ENCODE data around the gene OCRL. TPM values are rescaled to one million over a fixed set of nuclear protein-coding genes. Genes with fewer than 3 reads are reported as not detected.

Gene OCRL
- total and polyA plus RNA-seq, 3 donors from 2014 or later = 67.9 to 94.1 (median 88.2) TPM

DNA sequence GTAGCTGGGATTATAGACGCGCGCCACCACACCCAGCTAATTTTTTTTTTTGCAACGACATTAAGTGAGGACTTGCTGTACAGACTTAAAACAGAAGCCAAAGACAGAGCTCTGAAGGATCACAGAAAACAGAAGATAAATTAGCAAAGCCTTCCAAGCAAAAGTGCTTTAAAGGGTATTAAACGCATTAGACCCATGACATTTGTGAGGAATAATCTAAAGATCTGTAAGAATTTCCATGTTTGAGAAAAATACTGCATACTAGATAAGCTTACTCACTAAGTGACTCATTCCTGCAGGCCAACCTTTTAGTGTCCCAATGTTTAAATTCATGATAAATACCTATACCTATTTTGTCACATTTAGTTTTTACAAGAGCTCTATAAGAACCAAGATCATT is 44.2 kb upstream of the OCRL start:
- Histone ChIP-seq H3K4me3 (no peak overlapping the region), H3K27ac (no peak overlapping the region), H3K4me1 (no peaks in the 10 kb centered on the region), H3K36me3 (ENCODE audit: low read depth, missing control alignments) (no peaks in the 10 kb centered on the region), H3K9me3 (no peaks in the 10 kb centered on the region), H3K27me3 (no peaks in the 10 kb centered on the region)
- WGBS, 2 donors = 90 to 93% methylated on average over 5 of the region's 5 CpGs
- no peak for DNase-seq
- no peak for TF ChIP-seq POLR2A (IDR thresholded peaks at IDR 0.05)
- TF ChIP-seq, protein P1, sequence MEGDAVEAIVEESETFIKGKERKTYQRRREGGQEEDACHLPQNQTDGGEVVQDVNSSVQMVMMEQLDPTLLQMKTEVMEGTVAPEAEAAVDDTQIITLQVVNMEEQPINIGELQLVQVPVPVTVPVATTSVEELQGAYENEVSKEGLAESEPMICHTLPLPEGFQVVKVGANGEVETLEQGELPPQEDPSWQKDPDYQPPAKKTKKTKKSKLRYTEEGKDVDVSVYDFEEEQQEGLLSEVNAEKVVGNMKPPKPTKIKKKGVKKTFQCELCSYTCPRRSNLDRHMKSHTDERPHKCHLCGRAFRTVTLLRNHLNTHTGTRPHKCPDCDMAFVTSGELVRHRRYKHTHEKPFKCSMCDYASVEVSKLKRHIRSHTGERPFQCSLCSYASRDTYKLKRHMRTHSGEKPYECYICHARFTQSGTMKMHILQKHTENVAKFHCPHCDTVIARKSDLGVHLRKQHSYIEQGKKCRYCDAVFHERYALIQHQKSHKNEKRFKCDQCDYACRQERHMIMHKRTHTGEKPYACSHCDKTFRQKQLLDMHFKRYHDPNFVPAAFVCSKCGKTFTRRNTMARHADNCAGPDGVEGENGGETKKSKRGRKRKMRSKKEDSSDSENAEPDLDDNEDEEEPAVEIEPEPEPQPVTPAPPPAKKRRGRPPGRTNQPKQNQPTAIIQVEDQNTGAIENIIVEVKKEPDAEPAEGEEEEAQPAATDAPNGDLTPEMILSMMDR (IDR thresholded peaks at IDR 0.05) = no peak
- intact Hi-C loops (cut with DNase I; ENCODE audit: low total_unique reads) = no loop called here

DNA sequence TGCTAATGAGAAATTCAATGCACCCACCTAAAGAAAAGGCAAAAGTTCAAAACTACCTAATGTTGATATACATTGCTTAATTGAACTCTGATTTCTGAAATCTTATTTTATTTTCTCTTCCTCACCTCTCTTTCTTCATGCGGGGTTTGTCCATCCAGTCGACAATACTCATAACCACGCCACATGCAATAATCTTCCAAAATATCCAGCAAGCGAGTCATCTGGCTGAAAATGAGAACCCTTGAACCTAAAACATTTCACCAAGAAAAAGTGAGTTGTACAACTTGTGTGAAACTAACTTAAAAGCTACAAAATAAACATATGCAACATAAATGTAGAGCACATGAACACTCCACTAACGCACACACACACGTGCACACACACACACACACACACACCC is 43.4 kb upstream of the OCRL start:
- Histone ChIP-seq H3K27ac (no peak overlapping the region), H3K36me3 (ENCODE audit: low read depth, missing control alignments) (no peaks in the 10 kb centered on the region), H3K4me1 (no peaks in the 10 kb centered on the region), H3K4me3 (no peak overlapping the region), H3K27me3 (no peaks in the 10 kb centered on the region), H3K9me3 (no peaks in the 10 kb centered on the region)
- TF ChIP-seq POLR2A (IDR thresholded peaks at IDR 0.05) = no peak
- TF ChIP-seq, protein P1 (IDR thresholded peaks at IDR 0.05) = no peak
- WGBS, 2 donors = 92 to 95% methylated on average over 6 of the region's 6 CpGs
- intact Hi-C loops (cut with DNase I; ENCODE audit: low total_unique reads) = no loop called here
- DNase-seq = no peak

DNA sequence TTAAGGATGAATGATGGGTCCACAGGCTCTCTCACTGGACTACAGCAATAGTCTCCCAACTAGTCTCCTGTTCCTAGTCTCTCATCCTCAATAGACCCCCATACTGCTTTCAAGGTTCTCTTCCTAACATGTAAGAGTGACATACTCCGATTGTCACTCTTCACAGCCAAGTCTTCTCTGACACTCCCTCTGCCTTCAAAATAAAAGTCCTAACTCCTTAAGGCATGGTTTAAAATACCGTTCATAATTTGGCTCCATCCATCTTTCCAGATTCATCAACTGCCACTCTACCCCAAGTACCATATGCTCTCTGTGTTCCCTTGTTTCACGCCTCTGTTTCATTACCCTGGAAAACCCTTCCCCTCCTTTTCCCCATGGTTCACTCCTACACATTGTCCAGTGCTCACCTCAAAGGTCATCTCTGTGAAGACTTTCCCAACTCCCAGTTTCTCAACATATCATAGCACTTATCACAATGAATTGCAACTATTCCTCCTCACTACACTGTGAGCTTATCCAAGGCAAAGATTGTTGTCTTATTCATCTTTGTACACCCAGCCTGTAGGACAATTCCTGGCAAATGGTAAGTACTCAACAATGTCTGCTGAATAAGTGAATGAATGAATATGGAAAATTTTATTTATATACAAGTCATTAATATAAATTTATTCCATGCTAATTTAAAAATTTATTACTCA is 42.8 kb upstream of the OCRL start:
- no peak for TF ChIP-seq POLR2A (IDR thresholded peaks at IDR 0.05)
- TF ChIP-seq, protein P1 (IDR thresholded peaks at IDR 0.05) = no peak
- Histone ChIP-seq H3K9me3 (no peaks in the 10 kb centered on the region), H3K4me3 (no peak overlapping the region), H3K27ac (no peak overlapping the region), H3K27me3 (no peaks in the 10 kb centered on the region), H3K4me1 (no peaks in the 10 kb centered on the region), H3K36me3 (ENCODE audit: low read depth, missing control alignments) (no peaks in the 10 kb centered on the region)
- intact Hi-C loops (cut with DNase I; ENCODE audit: low total_unique reads) = no loop called here
- no peak for DNase-seq
- WGBS, 2 donors = 68 to 72% methylated on average over 2 to 3 of the region's 3 CpGs

DNA sequence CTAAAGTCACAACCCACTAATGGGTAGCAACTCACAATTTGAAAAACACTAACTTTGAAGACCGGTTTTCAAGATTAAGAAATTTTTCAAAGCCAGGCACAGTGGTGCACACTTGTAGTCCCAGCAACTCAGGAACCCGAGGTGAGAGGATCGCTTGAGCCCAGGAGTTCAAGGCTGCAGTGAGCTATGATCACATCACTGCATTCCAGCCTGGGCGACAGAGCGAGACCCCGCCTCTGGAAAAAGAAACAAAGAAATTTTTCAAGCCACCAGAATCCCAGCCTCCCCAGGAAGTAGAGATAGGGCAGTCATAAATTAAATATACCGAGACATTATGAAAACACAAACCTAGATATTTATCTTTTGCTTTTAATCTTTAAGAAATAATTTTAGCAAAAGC is 29.7 kb upstream of the OCRL start:
- TF ChIP-seq, protein P1 (IDR thresholded peaks at IDR 0.05) = no peak
- TF ChIP-seq POLR2A (IDR thresholded peaks at IDR 0.05) = no peak
- WGBS, 2 donors = 46 to 65% methylated on average over 7 of the region's 7 CpGs
- no peaks in the 10 kb centered on the region for H3K9me3 ChIP-seq
- H3K4me1 ChIP-seq = no peaks in the 10 kb centered on the region
- H3K27ac ChIP-seq = no peak overlapping the region
- intact Hi-C loops (cut with DNase I; ENCODE audit: low total_unique reads) = no loop called here
- no peak overlapping the region for H3K4me3 ChIP-seq
- no peaks in the 10 kb centered on the region for H3K36me3 ChIP-seq (ENCODE audit: low read depth, missing control alignments)
- H3K27me3 ChIP-seq = no peaks in the 10 kb centered on the region
- peak; percentile 66 for DNase-seq

DNA sequence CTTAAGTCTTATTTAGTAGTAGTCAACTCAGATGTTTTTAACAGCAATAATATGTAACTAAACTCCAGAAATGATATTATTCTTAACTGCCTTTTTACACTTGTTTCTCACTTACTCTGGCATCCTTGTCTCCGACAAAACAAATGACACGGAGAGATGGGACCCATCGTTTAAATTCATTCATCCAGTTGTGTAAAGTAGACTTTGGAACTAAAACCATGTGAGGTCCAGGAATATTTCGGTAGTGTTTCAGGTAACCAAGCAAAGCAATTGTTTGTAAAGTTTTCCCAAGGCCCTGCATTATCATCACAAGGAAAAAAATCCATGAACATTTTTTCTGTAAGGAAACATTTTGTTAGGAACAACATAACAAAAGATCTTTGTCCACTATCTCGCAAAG is 28.4 kb upstream of the OCRL start:
- TF ChIP-seq, protein P1 (IDR thresholded peaks at IDR 0.05) = no peak
- TF ChIP-seq POLR2A (IDR thresholded peaks at IDR 0.05) = no peak
- no peak overlapping the region for H3K4me3 ChIP-seq
- no peak for DNase-seq
- H3K27ac ChIP-seq = no peak overlapping the region
- no peaks in the 10 kb centered on the region for H3K9me3 ChIP-seq
- WGBS, 2 donors = 67 to 73% methylated on average over 5 of the region's 5 CpGs
- intact Hi-C loops (cut with DNase I; ENCODE audit: low total_unique reads) = no loop called here
- H3K27me3 ChIP-seq = no peaks in the 10 kb centered on the region
- H3K4me1 ChIP-seq = no peaks in the 10 kb centered on the region
- no peaks in the 10 kb centered on the region for H3K36me3 ChIP-seq (ENCODE audit: low read depth, missing control alignments)

Measured in testis (tissue), 3 donors.